ENCODE measurements around the gene CDX2.

DNA sequence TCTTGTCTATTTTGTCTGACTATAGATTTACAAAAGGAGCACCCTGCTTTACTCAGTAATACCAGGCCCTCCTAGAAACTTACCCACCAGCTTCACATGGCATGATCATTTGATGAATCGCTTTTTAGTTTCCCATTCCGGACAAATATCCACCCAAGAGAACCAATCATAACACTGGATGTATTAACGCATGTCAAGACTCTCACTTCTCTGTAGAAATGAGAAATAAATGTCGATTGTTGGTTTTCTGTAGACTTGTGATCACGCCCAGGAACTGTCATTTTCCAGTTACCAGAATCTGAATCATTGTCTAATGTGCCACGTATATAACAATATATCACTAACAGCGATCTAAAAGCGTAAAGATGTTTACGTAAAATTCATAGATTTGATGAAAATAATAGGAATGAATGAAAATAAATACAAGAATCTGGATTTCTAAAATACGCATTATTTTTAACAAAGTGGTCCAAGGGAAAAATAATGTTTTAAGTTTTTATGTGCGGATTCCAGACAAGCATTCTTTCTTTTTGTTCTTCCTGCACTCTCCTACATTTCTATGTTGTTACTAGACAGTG lies 14.0 kb downstream of the CDX2 start:
- TF ChIP-seq POLR2A (IDR thresholded peaks at IDR 0.05) = no peak
- TF ChIP-seq, protein P1, sequence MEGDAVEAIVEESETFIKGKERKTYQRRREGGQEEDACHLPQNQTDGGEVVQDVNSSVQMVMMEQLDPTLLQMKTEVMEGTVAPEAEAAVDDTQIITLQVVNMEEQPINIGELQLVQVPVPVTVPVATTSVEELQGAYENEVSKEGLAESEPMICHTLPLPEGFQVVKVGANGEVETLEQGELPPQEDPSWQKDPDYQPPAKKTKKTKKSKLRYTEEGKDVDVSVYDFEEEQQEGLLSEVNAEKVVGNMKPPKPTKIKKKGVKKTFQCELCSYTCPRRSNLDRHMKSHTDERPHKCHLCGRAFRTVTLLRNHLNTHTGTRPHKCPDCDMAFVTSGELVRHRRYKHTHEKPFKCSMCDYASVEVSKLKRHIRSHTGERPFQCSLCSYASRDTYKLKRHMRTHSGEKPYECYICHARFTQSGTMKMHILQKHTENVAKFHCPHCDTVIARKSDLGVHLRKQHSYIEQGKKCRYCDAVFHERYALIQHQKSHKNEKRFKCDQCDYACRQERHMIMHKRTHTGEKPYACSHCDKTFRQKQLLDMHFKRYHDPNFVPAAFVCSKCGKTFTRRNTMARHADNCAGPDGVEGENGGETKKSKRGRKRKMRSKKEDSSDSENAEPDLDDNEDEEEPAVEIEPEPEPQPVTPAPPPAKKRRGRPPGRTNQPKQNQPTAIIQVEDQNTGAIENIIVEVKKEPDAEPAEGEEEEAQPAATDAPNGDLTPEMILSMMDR (IDR thresholded peaks at IDR 0.05) = no peak
